HepG2 (cell line): ENCODE results near the gene OTOP2. TPM values are rescaled to one million over a fixed set of nuclear protein-coding genes. Genes with fewer than 3 reads are reported as not detected.

Source experiments
- ETS1 ChIP-seq: sonication (generic); formaldehyde crosslinking; IDR thresholded peaks from 2 replicates; pipeline ENCODE4 v1.4.0; 2020; ENCODE audit warnings: missing genetic modification reagents
- FOXO1 ChIP-seq: sonication (generic); formaldehyde crosslinking; IDR thresholded peaks from 2 replicates; pipeline ENCODE4 v1.4.0; 2020; ENCODE audit warnings: missing genetic modification reagents
- GATA4 ChIP-seq: sonication (generic); IDR thresholded peaks from 2 replicates; pipeline ENCODE4 v1.6.1; 2016; ENCODE audit warnings: antibody characterized with exemption, low read depth, borderline replicate concordance
- GATAD1 ChIP-seq: IDR thresholded peaks from 2 replicates; pipeline ENCODE4 v1.6.1; 2016; ENCODE audit warnings: missing genetic modification reagents, missing compliant biosample characterization
- HNF1B ChIP-seq: sonication (generic); formaldehyde crosslinking; IDR thresholded peaks from 2 replicates; pipeline ENCODE4 v1.5.1; 2020; ENCODE audit warnings: mild to moderate bottlenecking, moderate library complexity, missing genetic modification reagents
- JDP2 ChIP-seq: sonication (generic); formaldehyde crosslinking; IDR thresholded peaks from 2 replicates; pipeline ENCODE4 v1.8.1; 2022; ENCODE audit warnings: missing genetic modification reagents, borderline replicate concordance
- KLF11 ChIP-seq: IDR thresholded peaks from 2 replicates; pipeline ENCODE4 v1.6.1; 2016; ENCODE audit warnings: missing compliant biosample characterization
- LCORL ChIP-seq, 2 experiments: fragments of 450-650 bp in 1 of 2; sonication (generic) in 1 of 2; formaldehyde crosslinking in 1 of 2; IDR thresholded peaks; 2 replicates each; pipeline versions ENCODE4 v1.5.0 to v1.6.1; 2017 to 2020; ENCODE audit warnings: antibody characterized with exemption in 1 of 2, missing genetic modification reagents in 1 of 2
- MAX ChIP-seq: IDR thresholded peaks from 2 replicates; pipeline ENCODE4 v1.6.1; 2012; ENCODE audit warnings: inconsistent platforms
- MBD4 ChIP-seq: IDR thresholded peaks from 2 replicates; pipeline ENCODE4 v1.6.1; 2012; ENCODE audit warnings: low read length, inconsistent platforms, borderline replicate concordance
- NONO ChIP-seq, 2 experiments: fragments of 450-650 bp in 1 of 2; sonication (generic) in 1 of 2; formaldehyde crosslinking in 1 of 2; IDR thresholded peaks in 1 of 2; conservative IDR thresholded peaks in 1 of 2; 2 replicates each; pipeline versions ENCODE4 v1.6.1 to v1.8.0; 2017 to 2022; ENCODE audit warnings: mild to moderate bottlenecking in 1 of 2, missing genetic modification reagents in 1 of 2, moderate library complexity in 1 of 2
- PCBP1 ChIP-seq: fragments of 200-400 bp; formaldehyde crosslinking; IDR thresholded peaks from 2 replicates; pipeline ENCODE4 v1.6.1; 2017; ENCODE audit warnings: mild to moderate bottlenecking, low read depth, low read length, borderline replicate concordance
- TCF7 ChIP-seq: sonication (generic); IDR thresholded peaks from 2 replicates; pipeline ENCODE4 v1.6.1; 2016; ENCODE audit warnings: antibody characterized with exemption, low read depth
- YEATS4 ChIP-seq: sonication (generic); formaldehyde crosslinking; IDR thresholded peaks from 2 replicates; pipeline ENCODE4 v1.4.0; 2020; ENCODE audit warnings: missing genetic modification reagents, borderline replicate concordance
- ZBED4 ChIP-seq: sonication (generic); formaldehyde crosslinking; IDR thresholded peaks from 2 replicates; pipeline ENCODE4 v1.4.0; 2020; ENCODE audit warnings: missing genetic modification reagents, borderline replicate concordance
- ZNF501 ChIP-seq: sonication (generic); formaldehyde crosslinking; IDR thresholded peaks from 2 replicates; pipeline ENCODE4 v1.5.1; 2020; ENCODE audit warnings: mild to moderate bottlenecking, moderate library complexity, missing genetic modification reagents
- ZNF644 ChIP-seq: IDR thresholded peaks from 2 replicates; pipeline ENCODE4 v1.6.1; 2016; ENCODE audit warnings: low read depth
- ZNF773 ChIP-seq: sonication (generic); formaldehyde crosslinking; IDR thresholded peaks from 2 replicates; pipeline ENCODE4 v1.4.0; 2020; ENCODE audit warnings: missing genetic modification reagents, borderline replicate concordance
- polyA plus RNA-seq, 8 experiments: library from polyadenylated mRNA; depleted of rRNA in 3 of 8; stranded (reverse) in 7 of 8; unstranded in 1 of 8; fragments of >200 nt; fragmentation: Illumina TruSeq in 4 of 8; extraction: Trizol in 4 of 8; gene quantifications; 2 replicates each; pipeline versions ENCODE4 v1.2.1 to v1.2.3, GENCODE V29; 2011 to 2016; ENCODE audit warnings: low read depth in 4 of 8, missing spikeins in 1 of 8, mixed read lengths in 1 of 8; ENCODE audit not compliant: insufficient read depth in 1 of 8
- total RNA-seq, 5 experiments: library from RNA; depleted of rRNA; stranded (reverse); fragments of >200 nt; fragmentation: Illumina TruSeq; extraction: Trizol; gene quantifications; 2 replicates each; pipeline ENCODE4 v1.2.3, GENCODE V29; 2016; ENCODE audit warnings: low read depth in 1 of 5
- TF ChIP-seq, protein P1 (sequence below): sonication (generic); formaldehyde crosslinking; IDR thresholded peaks from 2 replicates; pipeline ENCODE4 v1.4.0; 2020; ENCODE audit warnings: missing genetic modification reagents
- TF ChIP-seq, protein P2 (sequence below): sonication (generic); formaldehyde crosslinking; IDR thresholded peaks from 2 replicates; pipeline ENCODE4 v1.8.0; 2022; ENCODE audit warnings: mild to moderate bottlenecking, missing genetic modification reagents, moderate library complexity

The OTOP2 gene
- total and polyA plus RNA-seq, 2 of the 13 experiments (the other 11 are each of a cell fraction or from before 2014, with no cell fraction given): not detected

GRCh38 chr17:74919440-74920305, 4.4 kb upstream of the OTOP2 start (continued):
- TF ChIP-seq HNF1B (CRISPR knock-in tag) (no peak), JDP2 (CRISPR knock-in tag) (no peak), GATAD1 (CRISPR knock-in tag) (no peak), TCF7 (no peak), YEATS4 (CRISPR knock-in tag) (no peak), ZBED4 (CRISPR knock-in tag) (no peak), ZNF501 (CRISPR knock-in tag) (no peak), ZNF773 (no peak), ETS1 (no peak), GATA4 (no peak), MAX (peak; percentile 76), LCORL (IDR thresholded peaks at IDR 0.05) (no peak), LCORL (CRISPR knock-in tag; IDR thresholded peaks at IDR 0.05) (no peak), FOXO1 (CRISPR knock-in tag) (0 out of 2 replicates have a peak, but pooled peaks have one; percentile 14), PCBP1 (no peak), KLF11 (CRISPR knock-in tag) (no peak), NONO (IDR thresholded peaks at IDR 0.05) (no peak), NONO (CRISPR knock-in tag; conservative IDR thresholded peaks at IDR 0.05) (no peak), ZNF644 (CRISPR knock-in tag) (no peak), MBD4 (no peak)
- TF ChIP-seq, protein P1, sequence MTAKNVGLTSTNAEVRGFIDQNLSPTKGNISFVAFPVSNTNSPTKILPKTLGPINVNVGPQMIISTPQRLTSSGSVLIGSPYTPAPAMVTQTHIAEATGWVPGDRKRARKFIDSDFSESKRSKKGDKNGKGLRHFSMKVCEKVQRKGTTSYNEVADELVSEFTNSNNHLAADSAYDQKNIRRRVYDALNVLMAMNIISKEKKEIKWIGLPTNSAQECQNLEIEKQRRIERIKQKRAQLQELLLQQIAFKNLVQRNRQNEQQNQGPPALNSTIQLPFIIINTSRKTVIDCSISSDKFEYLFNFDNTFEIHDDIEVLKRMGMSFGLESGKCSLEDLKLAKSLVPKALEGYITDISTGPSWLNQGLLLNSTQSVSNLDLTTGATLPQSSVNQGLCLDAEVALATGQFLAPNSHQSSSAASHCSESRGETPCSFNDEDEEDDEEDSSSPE (CRISPR knock-in tag): 0 out of 2 replicates have a peak, but pooled peaks have one; percentile 35
- TF ChIP-seq, protein P2, sequence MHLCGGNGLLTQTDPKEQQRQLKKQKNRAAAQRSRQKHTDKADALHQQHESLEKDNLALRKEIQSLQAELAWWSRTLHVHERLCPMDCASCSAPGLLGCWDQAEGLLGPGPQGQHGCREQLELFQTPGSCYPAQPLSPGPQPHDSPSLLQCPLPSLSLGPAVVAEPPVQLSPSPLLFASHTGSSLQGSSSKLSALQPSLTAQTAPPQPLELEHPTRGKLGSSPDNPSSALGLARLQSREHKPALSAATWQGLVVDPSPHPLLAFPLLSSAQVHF (CRISPR knock-in tag): no peak
